Ovary (tissue), 9 donors: ENCODE results near the gene EPHA5. TPM values are rescaled to one million over a fixed set of nuclear protein-coding genes. Genes with fewer than 3 reads are reported as not detected.

Experiments
- DNase-seq, 5 donors: peaks; one replicate each; pipeline ENCODE4 v3.0.0-alpha.2; 2019 to 2020
- H3K27ac ChIP-seq, 2 donors: fragments of 200-600 bp; one replicate each; pipeline versions ENCODE4 v1.5.1 to v1.8.0; 2019 to 2022
- H3K27me3 ChIP-seq: fragments of 200-600 bp; one replicate; pipeline ENCODE4 v1.8.0; 2022
- H3K36me3 ChIP-seq: fragments of 200-600 bp; sonication (generic); one replicate; pipeline ENCODE4 v1.5.1; 2019
- H3K4me1 ChIP-seq: one replicate; pipeline ENCODE4 v1.8.1; 2013; ENCODE audit warnings: mild to moderate bottlenecking, moderate library complexity; ENCODE audit not compliant: insufficient read depth
- H3K4me3 ChIP-seq: fragments of 200-600 bp; sonication (generic); one replicate; pipeline ENCODE4 v1.5.1; 2017
- H3K9me3 ChIP-seq, 2 donors: fragments of 200-600 bp in 1 of 2; sonication (generic) in 1 of 2; one replicate each; pipeline versions ENCODE4 v1.5.1 to v1.8.1; 2013 to 2019; ENCODE audit warnings: mild to moderate bottlenecking in 1 of 2, moderate library complexity in 1 of 2
- EP300 ChIP-seq: sonication (generic); formaldehyde crosslinking; IDR thresholded peaks from one replicate; pipeline ENCODE4 v1.6.1; 2017; ENCODE audit warnings: antibody characterized with exemption
- POLR2A ChIP-seq: fragments of 450-650 bp; IDR thresholded peaks from one replicate; pipeline ENCODE4 v1.6.1; 2017; ENCODE audit warnings: antibody characterized with exemption, mild to moderate bottlenecking, moderate library complexity
- WGBS, 3 donors: extraction: QIAGEN DNeasy Blood & Tissue Kit in 1 of 3; methylation state at CpG; one replicate each; pipeline versions ENCODE4 v1.1.5 to v1.1.7; 2013 to 2017; 5-methylcytosine and 5-hydroxymethylcytosine counted together
- intact Hi-C, 4 donors: fragments of 100-400 bp; cut with DNase I; formaldehyde crosslinking; loops; one replicate each; pipeline versions ENCODE4 v1.11.0 to v1.15.1; 2022 to 2023
- polyA plus RNA-seq, 2 donors: library from polyadenylated mRNA; stranded (reverse); fragments of 200-250 nt in 1 of 2; fragments of 350-450 nt in 1 of 2; fragmentation: Illumina TruSeq in 1 of 2; extraction: RNeasy Lipid Tissue Mini Kit (QIAGEN cat#74804) in 1 of 2; gene quantifications; one replicate each; pipeline ENCODE4 v1.2.3, GENCODE V29; 2013 to 2014
- total RNA-seq, 7 donors: library from RNA; depleted of rRNA in 2 of 7; stranded (reverse); fragments of >200 nt in 2 of 7; fragmentation: NEBNext Ultra II Directional in 3 of 7; extraction: Animal tissue kit (Norgen Biotek cat#: 25700) in 3 of 7; gene quantifications; one replicate each; pipeline versions ENCODE4 v1.1.0 to v1.2.4, GENCODE V29; 2016 to 2023
- TF ChIP-seq, protein P1 (sequence below), 3 donors: fragments of 450-650 bp in 2 of 3; fragments of 200-600 bp in 1 of 3; IDR thresholded peaks; one replicate each; pipeline versions ENCODE4 v1.5.1 to v1.8.0; 2016 to 2022; ENCODE audit warnings: antibody characterized with exemption in 3 of 3, mild to moderate bottlenecking in 1 of 3
- donor health status: DM: no; HTN: no; CAD: no; lungs with moderate emphysema.
- donor health status: DM: no; HTN: no; CAD: no.
- donor health status: Bipolar disorder and iron deficiency.
- donor health status: DM: yes; HTN: yes; CAD: no.
- donor health status: DM: no; HTN: no; CAD: no.
- donor health status: DM: yes; HTN: yes; CAD: no.

EPHA5 gene
- total and polyA plus RNA-seq, 9 donors = 0.29 to 5.6 (median 1.6) TPM

DNA sequence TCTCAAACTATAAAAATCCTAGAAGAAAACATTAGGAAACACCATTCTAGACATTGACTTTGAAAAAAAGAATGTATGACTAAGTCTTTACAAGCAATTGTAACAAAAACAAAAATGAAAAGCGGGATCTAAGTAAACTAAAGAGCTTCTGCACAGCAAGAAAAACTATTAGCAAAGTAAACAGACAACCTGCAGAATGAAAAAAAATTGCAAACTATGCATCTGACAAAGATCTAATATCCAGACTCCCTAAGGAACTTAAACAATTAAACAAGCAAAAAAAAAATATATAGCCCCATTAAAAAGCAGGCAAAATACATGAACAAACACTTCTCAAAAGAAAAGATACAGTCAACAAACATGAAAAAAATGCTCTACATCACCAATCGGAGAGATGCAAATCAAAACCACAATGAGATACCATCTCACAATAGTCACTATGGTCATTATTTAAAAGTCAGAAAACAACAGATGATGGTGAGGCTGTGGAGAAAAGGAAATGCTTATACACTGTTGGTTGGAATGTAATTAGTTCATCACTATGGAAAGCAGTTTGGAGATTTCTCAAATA, 168.1 kb downstream of the EPHA5 start:
- H3K27ac ChIP-seq = no peak overlapping the region
- no peak overlapping the region for H3K4me3 ChIP-seq
- 89 to 93% (median 89%) methylated on average over 2 of the region's 2 CpGs for WGBS, 3 donors
- TF ChIP-seq EP300 = no peak
- TF ChIP-seq POLR2A = no peak
- TF ChIP-seq, protein P1, sequence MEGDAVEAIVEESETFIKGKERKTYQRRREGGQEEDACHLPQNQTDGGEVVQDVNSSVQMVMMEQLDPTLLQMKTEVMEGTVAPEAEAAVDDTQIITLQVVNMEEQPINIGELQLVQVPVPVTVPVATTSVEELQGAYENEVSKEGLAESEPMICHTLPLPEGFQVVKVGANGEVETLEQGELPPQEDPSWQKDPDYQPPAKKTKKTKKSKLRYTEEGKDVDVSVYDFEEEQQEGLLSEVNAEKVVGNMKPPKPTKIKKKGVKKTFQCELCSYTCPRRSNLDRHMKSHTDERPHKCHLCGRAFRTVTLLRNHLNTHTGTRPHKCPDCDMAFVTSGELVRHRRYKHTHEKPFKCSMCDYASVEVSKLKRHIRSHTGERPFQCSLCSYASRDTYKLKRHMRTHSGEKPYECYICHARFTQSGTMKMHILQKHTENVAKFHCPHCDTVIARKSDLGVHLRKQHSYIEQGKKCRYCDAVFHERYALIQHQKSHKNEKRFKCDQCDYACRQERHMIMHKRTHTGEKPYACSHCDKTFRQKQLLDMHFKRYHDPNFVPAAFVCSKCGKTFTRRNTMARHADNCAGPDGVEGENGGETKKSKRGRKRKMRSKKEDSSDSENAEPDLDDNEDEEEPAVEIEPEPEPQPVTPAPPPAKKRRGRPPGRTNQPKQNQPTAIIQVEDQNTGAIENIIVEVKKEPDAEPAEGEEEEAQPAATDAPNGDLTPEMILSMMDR (IDR thresholded peaks at IDR 0.05) = no peak
- no peaks in the 10 kb centered on the region for H3K4me1 ChIP-seq
- no peaks in the 10 kb centered on the region for H3K27me3 ChIP-seq
- intact Hi-C loops = no loop called here
- no peak for DNase-seq
- H3K36me3 ChIP-seq = no peaks in the 10 kb centered on the region
- no peaks in the 10 kb centered on the region for H3K9me3 ChIP-seq

DNA sequence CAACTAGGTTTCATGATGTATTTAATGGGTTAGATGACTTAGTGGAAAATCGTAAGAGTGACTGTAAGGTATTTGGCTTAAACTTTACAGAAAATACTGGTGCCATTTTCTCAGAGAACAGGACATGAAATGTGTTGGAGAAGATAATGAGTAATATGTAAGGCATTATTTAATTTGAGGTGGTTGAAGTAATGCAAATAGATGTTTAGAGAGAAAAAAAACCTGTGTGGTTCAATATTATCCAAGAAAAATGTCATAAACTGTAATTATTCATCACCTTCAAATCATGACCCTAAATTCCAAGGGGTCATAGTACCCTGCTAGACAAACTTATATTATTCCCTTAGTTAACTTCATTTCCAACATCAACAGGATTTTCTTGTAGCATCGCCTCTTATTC, 171.7 kb downstream of the EPHA5 start:
- 48 to 93% (median 61%) methylated on average over 2 of the region's 2 CpGs for WGBS, 3 donors
- Histone ChIP-seq H3K27me3 (no peaks in the 10 kb centered on the region), H3K4me1 (no peaks in the 10 kb centered on the region), H3K36me3 (no peaks in the 10 kb centered on the region), H3K4me3 (no peak overlapping the region), H3K27ac (no peak overlapping the region), H3K9me3 (no peaks in the 10 kb centered on the region)
- intact Hi-C loops = no loop called here
- DNase-seq = no peak
- TF ChIP-seq, protein P1 (IDR thresholded peaks at IDR 0.05) = no peak
- TF ChIP-seq EP300 (no peak), POLR2A (no peak)

DNA sequence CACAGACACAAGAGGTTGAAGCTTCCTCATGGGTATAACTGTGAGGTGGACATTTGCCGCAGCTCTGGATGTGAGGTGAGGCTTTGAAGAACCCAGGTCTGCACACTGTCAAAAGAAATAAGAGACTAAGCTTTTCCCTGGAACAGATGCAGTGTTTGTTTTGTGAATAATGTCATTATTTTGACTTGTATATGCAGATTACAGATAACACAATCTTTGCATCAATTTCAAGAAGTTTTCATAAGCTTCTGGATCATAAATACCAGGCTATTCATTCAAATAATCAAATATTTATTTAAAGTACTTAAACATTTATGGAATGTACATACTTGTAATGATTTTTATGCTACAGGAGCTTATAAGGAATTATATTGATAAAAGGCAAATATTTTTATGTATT, 174.8 kb downstream of the EPHA5 start:
- Histone ChIP-seq H3K27ac (no peak overlapping the region), H3K36me3 (no peaks in the 10 kb centered on the region), H3K4me3 (no peak overlapping the region), H3K27me3 (no peaks in the 10 kb centered on the region), H3K4me1 (no peaks in the 10 kb centered on the region), H3K9me3 (no peaks in the 10 kb centered on the region)
- intact Hi-C loops = no loop called here
- 89 to 96% (median 96%) methylated on average over 1 of the region's 1 CpG for WGBS, 3 donors
- TF ChIP-seq POLR2A (no peak), EP300 (no peak)
- TF ChIP-seq, protein P1 (IDR thresholded peaks at IDR 0.05) = no peak
- no peak for DNase-seq

DNA sequence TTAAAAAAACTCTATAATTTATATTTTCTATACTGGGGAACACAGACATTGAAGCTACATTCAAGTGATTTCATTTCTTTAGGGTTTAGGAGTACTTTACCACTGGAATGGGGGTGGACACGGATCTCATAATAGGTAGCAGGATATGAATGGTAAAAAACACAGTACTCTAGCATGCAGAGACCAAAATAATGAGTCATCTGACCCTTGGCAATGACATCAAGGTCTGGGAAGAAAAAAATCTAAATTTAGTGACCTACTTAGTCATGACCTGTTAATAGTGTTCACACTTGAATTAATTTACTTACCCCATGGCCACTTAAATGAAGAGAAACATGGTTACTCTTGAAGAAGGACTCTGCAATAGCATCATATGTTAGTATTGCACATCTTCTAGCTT, 187.9 kb downstream of the EPHA5 start:
- H3K27me3 ChIP-seq = peaks cover 3% of the 10 kb centered on the region
- no peaks in the 10 kb centered on the region for H3K9me3 ChIP-seq
- DNase-seq = no peak
- WGBS, 3 donors = 41 to 69% (median 61%) methylated on average over 1 of the region's 1 CpG
- no peaks in the 10 kb centered on the region for H3K36me3 ChIP-seq
- no peak for TF ChIP-seq POLR2A
- TF ChIP-seq, protein P1 (IDR thresholded peaks at IDR 0.05) = no peak
- no peak for TF ChIP-seq EP300
- no peaks in the 10 kb centered on the region for H3K4me1 ChIP-seq
- no peak overlapping the region for H3K27ac ChIP-seq
- intact Hi-C loops = no loop called here
- H3K4me3 ChIP-seq = no peak overlapping the region
